Measurements from ENCODE around the gene STX11.

STX11 gene

GRCh38 chr6:144158133-144158532 is 7.8 kb downstream of the STX11 start:
- DNase-seq (no peak), ATAC-seq (ENCODE audit: insufficient read depth, low read depth) (no peak)
- Histone ChIP-seq H3K4me1 (ENCODE audit: insufficient read depth, low read length) (no peaks in the 10 kb centered on the region), H3K4me2 (ENCODE audit: insufficient read depth, low read length) (no peak overlapping the region), H3K27me3 (ENCODE audit: insufficient read depth, low read length, poor library complexity) (no peaks in the 10 kb centered on the region), H4K20me1 (ENCODE audit: insufficient read depth, low read length) (no peaks in the 10 kb centered on the region), H3K9me3 (ENCODE audit: insufficient read depth, low read length, severe bottlenecking) (no peaks in the 10 kb centered on the region), H3K27ac (ENCODE audit: low read length) (no peak overlapping the region), H3K79me2 (ENCODE audit: insufficient read depth, low read length) (no peaks in the 10 kb centered on the region), H3K9ac (ENCODE audit: low read depth, low read length) (no peak overlapping the region), H3K4me3 (ENCODE audit: low read depth in 1 of 2, low read length in 2 of 2) (no peak overlapping the region), H3K36me3 (ENCODE audit: insufficient read depth, low read length) (no peaks in the 10 kb centered on the region), H2AFZ (ENCODE audit: low read depth, low read length) (no peak overlapping the region)
- TF ChIP-seq EZH2 (IDR thresholded peaks at IDR 0.05; ENCODE audit: borderline replicate concordance, low read depth, low read length, severe bottlenecking) (no peak), CTCF (IDR thresholded peaks at IDR 0.05; ENCODE audit: borderline replicate concordance, extremely low read depth, low read length, poor library complexity, severe bottlenecking) (no peak)

- Histone ChIP-seq H3K9me3 (ENCODE audit: insufficient read depth, low read length, severe bottlenecking) (no peaks in the 10 kb centered on the region), H3K79me2 (ENCODE audit: insufficient read depth, low read length) (no peaks in the 10 kb centered on the region)
Observed at GRCh38 chr6:144159223-144159622, 8.9 kb downstream of the STX11 start.

DNA sequence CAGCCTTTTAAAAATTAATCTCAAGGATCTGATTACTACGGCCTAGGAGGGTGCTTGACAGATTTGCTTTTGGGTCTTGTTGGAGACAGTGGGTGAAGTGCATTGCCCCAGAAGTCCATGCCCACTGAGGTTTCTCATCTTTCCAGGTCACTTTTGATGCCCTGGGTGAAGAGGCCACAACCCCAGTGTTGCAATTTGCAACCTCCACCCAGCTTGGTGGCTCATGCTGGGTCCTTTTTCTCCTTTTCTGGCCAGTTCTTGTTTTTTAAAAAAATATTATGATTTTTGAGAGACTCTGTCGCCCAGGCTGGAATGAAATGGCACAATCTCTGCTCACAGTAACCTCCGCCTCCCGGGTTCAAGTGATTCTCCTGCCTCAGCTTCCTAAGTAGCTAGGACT is 9.4 kb downstream of the STX11 start:
- no peaks in the 10 kb centered on the region for H3K79me2 ChIP-seq (ENCODE audit: insufficient read depth, low read length)
- no peaks in the 10 kb centered on the region for H3K4me1 ChIP-seq (ENCODE audit: insufficient read depth, low read length)

More at GRCh38 chr6:144159223-144159622, 8.9 kb downstream of the STX11 start:
- H3K27ac ChIP-seq (ENCODE audit: low read length), result no peak overlapping the region
- ATAC-seq (ENCODE audit: insufficient read depth, low read depth) (no peak), DNase-seq (no peak)
- H3K36me3 ChIP-seq (ENCODE audit: insufficient read depth, low read length), result no peaks in the 10 kb centered on the region
- H4K20me1 ChIP-seq (ENCODE audit: insufficient read depth, low read length), result no peaks in the 10 kb centered on the region
- no peaks in the 10 kb centered on the region for H3K4me1 ChIP-seq (ENCODE audit: insufficient read depth, low read length)
- no peak for TF ChIP-seq CTCF (IDR thresholded peaks at IDR 0.05; ENCODE audit: borderline replicate concordance, extremely low read depth, low read length, poor library complexity, severe bottlenecking)
- no peak for TF ChIP-seq EZH2 (IDR thresholded peaks at IDR 0.05; ENCODE audit: borderline replicate concordance, low read depth, low read length, severe bottlenecking)
- H3K4me2 ChIP-seq (ENCODE audit: insufficient read depth, low read length), result no peak overlapping the region
- H3K9ac ChIP-seq (ENCODE audit: low read depth, low read length), result no peak overlapping the region
- H3K4me3 ChIP-seq (ENCODE audit: low read depth in 1 of 2, low read length in 2 of 2), result no peak overlapping the region
- H3K27me3 ChIP-seq (ENCODE audit: insufficient read depth, low read length, poor library complexity), result no peaks in the 10 kb centered on the region
- H2AFZ ChIP-seq (ENCODE audit: low read depth, low read length), result no peak overlapping the region

More for the DNA sequence above, 9.4 kb downstream of the STX11 start:
- Histone ChIP-seq H3K4me2 (ENCODE audit: insufficient read depth, low read length) (no peak overlapping the region), H3K36me3 (ENCODE audit: insufficient read depth, low read length) (no peaks in the 10 kb centered on the region), H3K4me3 (ENCODE audit: low read depth in 1 of 2, low read length in 2 of 2) (no peak overlapping the region), H3K9ac (ENCODE audit: low read depth, low read length) (no peak overlapping the region), H2AFZ (ENCODE audit: low read depth, low read length) (no peak overlapping the region), H3K9me3 (ENCODE audit: insufficient read depth, low read length, severe bottlenecking) (no peaks in the 10 kb centered on the region), H3K27ac (ENCODE audit: low read length) (no peak overlapping the region), H3K27me3 (ENCODE audit: insufficient read depth, low read length, poor library complexity) (no peaks in the 10 kb centered on the region), H4K20me1 (ENCODE audit: insufficient read depth, low read length) (no peaks in the 10 kb centered on the region)
- ATAC-seq (ENCODE audit: insufficient read depth, low read depth) (no peak), DNase-seq (no peak)
- TF ChIP-seq CTCF (IDR thresholded peaks at IDR 0.05; ENCODE audit: borderline replicate concordance, extremely low read depth, low read length, poor library complexity, severe bottlenecking) (no peak), EZH2 (IDR thresholded peaks at IDR 0.05; ENCODE audit: borderline replicate concordance, low read depth, low read length, severe bottlenecking) (no peak)

Data from DND-41 (cell line).